Ascending aorta (tissue), 2 donors: ENCODE results near the gene CNOT8. TPM values are rescaled to one million over a fixed set of nuclear protein-coding genes. Genes with fewer than 3 reads are reported as not detected.

Experiments used
- DNase-seq, 2 donors: peaks; one replicate each; pipeline ENCODE4 v3.0.0-alpha.2; 2019; ENCODE audit warnings: low spot score in 2 of 2
- H3K27ac ChIP-seq, 2 donors: fragments of 200-600 bp; sonication (generic); one replicate each; pipeline ENCODE4 v1.5.1; 2016 to 2017; ENCODE audit warnings: mild to moderate bottlenecking in 1 of 2
- H3K27me3 ChIP-seq: fragments of 200-600 bp; sonication (generic); one replicate; pipeline ENCODE4 v1.5.1; 2017
- H3K36me3 ChIP-seq, 2 donors: fragments of 200-600 bp; sonication (generic); one replicate each; pipeline ENCODE4 v1.5.1; 2016
- H3K4me1 ChIP-seq, 2 donors: fragments of 200-600 bp; sonication (generic); one replicate each; pipeline ENCODE4 v1.5.1; 2016 to 2017; ENCODE audit warnings: mild to moderate bottlenecking in 1 of 2
- H3K4me3 ChIP-seq, 2 donors: fragments of 200-600 bp; sonication (generic); one replicate each; pipeline ENCODE4 v1.5.1; 2016 to 2017; ENCODE audit warnings: mild to moderate bottlenecking in 1 of 2
- H3K9me3 ChIP-seq, 2 donors: fragments of 200-600 bp; sonication (generic); one replicate each; pipeline ENCODE4 v1.5.1; 2016
- intact Hi-C: fragments of 100-400 bp; cut with DNase I; formaldehyde crosslinking; loops from one replicate; pipeline ENCODE4 v1.15.1; 2023
- total RNA-seq: library from RNA; depleted of rRNA; stranded (reverse); fragments of >200 nt; gene quantifications from one replicate; pipeline ENCODE4 v1.1.0, GENCODE V29; 2016
- TF ChIP-seq, protein P1 (sequence below), 3 experiments: fragments of 200-600 bp in 2 of 3; fragments of 450-650 bp in 1 of 3; sonication (generic) in 2 of 3; IDR thresholded peaks; one replicate each; pipeline ENCODE4 v1.5.1; 2016 to 2019; ENCODE audit warnings: antibody characterized with exemption in 3 of 3, mild to moderate bottlenecking in 1 of 3, moderate library complexity in 1 of 3

CNOT8 gene
- total RNA-seq, 1 donor from 2014 or later, result 32.1 TPM

DNA sequence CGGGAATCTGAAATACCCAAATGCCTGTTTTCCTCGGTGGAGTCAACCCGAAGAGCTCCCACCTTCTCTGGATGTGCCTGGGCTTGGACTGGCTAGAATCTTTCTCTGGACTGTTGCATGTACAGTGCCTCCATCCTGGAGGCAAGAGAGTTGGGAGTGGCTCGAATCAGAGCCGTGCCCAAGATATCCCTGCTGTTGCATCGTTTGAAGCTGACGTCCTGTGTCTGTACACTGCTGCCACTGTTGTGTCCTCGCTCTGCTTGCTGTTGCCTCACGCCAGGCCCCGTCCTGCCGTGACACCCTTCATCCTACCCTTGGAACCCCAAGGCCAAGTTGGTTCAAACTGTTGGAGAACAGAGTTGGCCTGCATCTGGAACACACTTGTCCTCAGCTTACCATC is 43.4 kb upstream of the CNOT8 start:
- no peaks in the 10 kb centered on the region for H3K4me1 ChIP-seq
- intact Hi-C loops, result no loop called here
- H3K4me3 ChIP-seq, result no peak overlapping the region
- peaks cover 42 to 83% of the 10 kb centered on the region in 2 donors for H3K36me3 ChIP-seq
- no peaks in the 10 kb centered on the region for H3K27me3 ChIP-seq
- no peaks in the 10 kb centered on the region for H3K9me3 ChIP-seq
- H3K27ac ChIP-seq, result no peak overlapping the region
- DNase-seq, result no peak
- TF ChIP-seq, protein P1, sequence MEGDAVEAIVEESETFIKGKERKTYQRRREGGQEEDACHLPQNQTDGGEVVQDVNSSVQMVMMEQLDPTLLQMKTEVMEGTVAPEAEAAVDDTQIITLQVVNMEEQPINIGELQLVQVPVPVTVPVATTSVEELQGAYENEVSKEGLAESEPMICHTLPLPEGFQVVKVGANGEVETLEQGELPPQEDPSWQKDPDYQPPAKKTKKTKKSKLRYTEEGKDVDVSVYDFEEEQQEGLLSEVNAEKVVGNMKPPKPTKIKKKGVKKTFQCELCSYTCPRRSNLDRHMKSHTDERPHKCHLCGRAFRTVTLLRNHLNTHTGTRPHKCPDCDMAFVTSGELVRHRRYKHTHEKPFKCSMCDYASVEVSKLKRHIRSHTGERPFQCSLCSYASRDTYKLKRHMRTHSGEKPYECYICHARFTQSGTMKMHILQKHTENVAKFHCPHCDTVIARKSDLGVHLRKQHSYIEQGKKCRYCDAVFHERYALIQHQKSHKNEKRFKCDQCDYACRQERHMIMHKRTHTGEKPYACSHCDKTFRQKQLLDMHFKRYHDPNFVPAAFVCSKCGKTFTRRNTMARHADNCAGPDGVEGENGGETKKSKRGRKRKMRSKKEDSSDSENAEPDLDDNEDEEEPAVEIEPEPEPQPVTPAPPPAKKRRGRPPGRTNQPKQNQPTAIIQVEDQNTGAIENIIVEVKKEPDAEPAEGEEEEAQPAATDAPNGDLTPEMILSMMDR (IDR thresholded peaks at IDR 0.05), result no peak

DNA sequence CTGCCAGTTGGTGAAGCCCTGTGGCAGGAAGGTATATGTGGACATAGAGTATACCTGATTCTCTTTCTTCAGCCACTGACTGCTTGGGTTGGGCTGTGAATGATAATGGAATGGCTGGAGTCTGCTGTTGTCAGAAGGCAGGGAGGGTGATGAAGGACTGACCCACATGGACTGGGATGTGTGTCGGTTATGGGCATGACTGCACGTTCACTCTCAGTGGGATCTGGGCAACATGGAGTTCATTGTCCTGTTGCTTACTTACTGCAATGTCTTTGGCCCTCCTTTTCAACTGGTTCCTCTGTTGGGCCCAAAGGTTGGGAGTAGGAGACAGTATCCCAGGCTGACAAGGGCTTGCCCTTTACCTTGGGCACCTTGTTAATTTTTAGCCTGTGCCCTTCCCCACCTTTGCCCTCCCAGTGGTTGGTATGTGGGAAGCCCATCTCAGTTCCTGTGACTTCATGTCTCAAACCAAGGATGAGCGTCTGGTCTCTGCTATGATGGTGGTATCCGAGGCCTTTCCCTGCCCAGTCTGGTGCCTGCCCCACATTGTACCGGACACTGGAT is 42.7 kb upstream of the CNOT8 start:
- H3K4me3 ChIP-seq, result no peak overlapping the region
- DNase-seq, result no peak
- TF ChIP-seq, protein P1 (IDR thresholded peaks at IDR 0.05), result no peak
- no peaks in the 10 kb centered on the region for H3K4me1 ChIP-seq
- intact Hi-C loops, result no loop called here
- H3K9me3 ChIP-seq, result no peaks in the 10 kb centered on the region
- no peak overlapping the region for H3K27ac ChIP-seq
- H3K27me3 ChIP-seq, result no peaks in the 10 kb centered on the region
- peaks cover 37 to 83% of the 10 kb centered on the region in 2 donors for H3K36me3 ChIP-seq

DNA sequence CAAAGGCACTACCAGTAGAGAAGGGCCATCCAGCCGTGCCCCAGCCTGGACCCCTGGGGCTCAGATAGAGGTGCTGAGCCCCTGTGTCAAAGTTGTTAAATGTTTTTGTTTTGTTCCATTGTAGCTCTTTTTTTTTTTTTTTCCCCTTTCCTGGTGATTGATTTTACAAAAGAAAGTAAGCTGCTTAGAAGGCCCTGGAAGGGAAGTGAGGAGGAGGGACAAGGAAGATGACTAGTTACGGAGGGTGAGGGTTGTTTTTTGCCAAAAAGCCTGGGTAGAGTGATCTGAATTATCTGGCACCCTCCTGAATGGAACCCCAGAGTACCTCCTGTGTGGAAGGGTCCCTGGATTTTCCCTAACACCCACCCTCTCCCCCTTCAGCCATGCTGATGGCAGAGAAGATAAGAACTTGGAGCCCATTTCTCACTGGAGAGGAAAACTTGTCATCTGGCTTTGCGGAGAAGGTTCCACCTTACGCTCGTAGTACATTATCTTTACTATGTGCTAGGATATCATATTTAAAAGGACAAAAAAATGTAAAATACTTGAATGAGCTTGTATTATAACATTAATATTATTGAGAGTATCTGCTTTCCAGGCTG is 41.4 kb upstream of the CNOT8 start:
- intact Hi-C loops, result no loop called here
- H3K27me3 ChIP-seq, result no peaks in the 10 kb centered on the region
- no peak overlapping the region for H3K4me3 ChIP-seq
- no peak for DNase-seq
- H3K36me3 ChIP-seq, result peaks cover 37 to 84% of the 10 kb centered on the region in 2 donors
- TF ChIP-seq, protein P1 (IDR thresholded peaks at IDR 0.05), result no peak
- H3K9me3 ChIP-seq, result no peaks in the 10 kb centered on the region
- H3K27ac ChIP-seq, result no peak overlapping the region
- no peaks in the 10 kb centered on the region for H3K4me1 ChIP-seq

DNA sequence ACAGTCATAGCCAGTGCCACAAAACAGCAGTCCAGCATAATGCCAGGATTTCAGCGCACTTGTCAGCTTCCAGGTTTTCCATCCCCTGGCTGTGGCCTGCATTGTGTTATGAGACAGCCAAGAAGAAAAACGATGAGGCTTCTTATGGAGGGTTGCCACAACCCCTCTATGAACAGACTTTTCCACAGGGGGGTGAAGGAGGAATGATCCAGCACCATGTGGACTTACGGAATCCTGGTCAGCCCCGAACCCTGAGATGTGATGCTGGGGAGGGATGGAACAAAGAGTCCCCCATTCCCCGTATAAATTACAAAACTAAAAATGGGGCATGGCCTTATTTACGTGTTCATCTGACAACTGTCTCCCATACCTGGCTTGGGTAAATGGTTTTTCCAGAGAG is 40.6 kb upstream of the CNOT8 start:
- intact Hi-C loops, result no loop called here
- H3K36me3 ChIP-seq, result peaks cover 36 to 85% of the 10 kb centered on the region in 2 donors

DNA sequence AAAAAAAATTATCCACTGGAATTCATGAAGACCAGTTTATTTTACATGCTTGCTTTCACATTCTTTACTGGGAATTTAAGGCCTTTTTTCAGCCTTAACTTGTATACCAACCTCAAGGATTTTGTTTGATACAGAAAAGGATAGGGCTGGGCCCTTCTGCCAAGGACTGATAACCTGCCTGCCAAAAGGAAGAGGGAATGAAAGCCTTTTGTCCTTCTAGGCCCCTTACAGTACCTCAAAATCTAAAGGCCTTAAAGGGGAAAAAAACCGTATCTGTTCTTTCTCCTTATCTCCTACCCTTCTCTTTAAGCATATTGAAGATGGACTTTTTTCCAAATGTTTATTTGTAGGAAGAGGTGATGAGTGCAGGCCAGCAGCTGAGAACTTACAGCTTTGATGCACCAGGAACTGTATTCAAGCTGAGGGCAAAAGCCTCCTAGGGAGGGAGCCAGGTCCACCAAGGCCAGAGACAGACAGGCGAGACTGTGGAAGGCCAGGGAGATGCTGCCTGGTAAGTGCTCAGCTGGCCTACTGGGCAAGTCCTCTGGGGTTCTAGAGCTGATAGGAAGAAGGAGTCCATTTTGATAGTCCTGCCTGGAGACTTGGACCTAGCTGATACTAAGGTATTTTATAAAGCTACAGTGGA is 39.8 kb upstream of the CNOT8 start:
- TF ChIP-seq, protein P1 (IDR thresholded peaks at IDR 0.05), result no peak
- Histone ChIP-seq H3K27ac (peak overlapping the region; percentile 13 to 51), H3K36me3 (peaks cover 35 to 83% of the 10 kb centered on the region in 2 donors), H3K4me1 (no peaks in the 10 kb centered on the region), H3K9me3 (no peaks in the 10 kb centered on the region), H3K27me3 (no peaks in the 10 kb centered on the region), H3K4me3 (no peak overlapping the region)
- intact Hi-C loops, result no loop called here
- DNase-seq, result peak in 1 of 2 donors; percentile 42

More for the DNA sequence above, 40.6 kb upstream of the CNOT8 start:
- no peaks in the 10 kb centered on the region for H3K9me3 ChIP-seq
- no peaks in the 10 kb centered on the region for H3K27me3 ChIP-seq
- TF ChIP-seq, protein P1 (IDR thresholded peaks at IDR 0.05), result no peak
- no peaks in the 10 kb centered on the region for H3K4me1 ChIP-seq
- H3K4me3 ChIP-seq, result no peak overlapping the region
- H3K27ac ChIP-seq, result no peak overlapping the region
- no peak for DNase-seq
